ENCODE measurements around the gene CLIC5. TPM values are rescaled to one million over a fixed set of nuclear protein-coding genes. Genes with fewer than 3 reads are reported as not detected.

Gene CLIC5
- total RNA-seq, 4 donors from 2014 or later, result under 0.01 to 5.1 (median 1.5) TPM

- Histone ChIP-seq H3K36me3 (no peaks in the 10 kb centered on the region), H3K4me1 (no peaks in the 10 kb centered on the region), H3K27me3 (no peaks in the 10 kb centered on the region), H3K27ac (no peak overlapping the region), H3K4me3 (no peak overlapping the region), H3K9me3 (no peaks in the 10 kb centered on the region)
- intact Hi-C loops (cut with DNase I; ENCODE audit: low total_unique reads), result no loop called here
- TF ChIP-seq POLR2A (IDR thresholded peaks at IDR 0.05) (no peak), CTCF (IDR thresholded peaks at IDR 0.05) (no peak)
- no peak for DNase-seq
These were observed 151.0 kb downstream of the CLIC5 start for GRCh38 chr6:45864651-45865050.

- Histone ChIP-seq H3K36me3 (no peaks in the 10 kb centered on the region), H3K9me3 (no peaks in the 10 kb centered on the region), H3K4me1 (no peaks in the 10 kb centered on the region), H3K27ac (no peak overlapping the region), H3K27me3 (no peaks in the 10 kb centered on the region), H3K4me3 (no peak overlapping the region)
- no peak for DNase-seq
- no peak for TF ChIP-seq CTCF (IDR thresholded peaks at IDR 0.05)
- TF ChIP-seq POLR2A (IDR thresholded peaks at IDR 0.05), result no peak
- intact Hi-C loops (cut with DNase I; ENCODE audit: low total_unique reads), result no loop called here
These were observed 157.0 kb downstream of the CLIC5 start for GRCh38 chr6:45858691-45859090.

GRCh38 chr6:45857827-45858226 lies 157.8 kb downstream of the CLIC5 start:
- Histone ChIP-seq H3K4me3 (no peak overlapping the region), H3K27me3 (no peaks in the 10 kb centered on the region), H3K27ac (no peak overlapping the region), H3K4me1 (no peaks in the 10 kb centered on the region), H3K9me3 (no peaks in the 10 kb centered on the region), H3K36me3 (no peaks in the 10 kb centered on the region)
- DNase-seq, result no peak
- TF ChIP-seq CTCF (IDR thresholded peaks at IDR 0.05) (no peak), POLR2A (IDR thresholded peaks at IDR 0.05) (no peak)
- intact Hi-C loops (cut with DNase I; ENCODE audit: low total_unique reads), result no loop called here

GRCh38 chr6:45855642-45856394 lies 159.8 kb downstream of the CLIC5 start:
- no peak overlapping the region for H3K4me3 ChIP-seq
- intact Hi-C loops (cut with DNase I; ENCODE audit: low total_unique reads), result no loop called here
- H3K27me3 ChIP-seq, result no peaks in the 10 kb centered on the region
- DNase-seq, result no peak
- H3K36me3 ChIP-seq, result no peaks in the 10 kb centered on the region
- H3K9me3 ChIP-seq, result no peaks in the 10 kb centered on the region
- no peak for TF ChIP-seq POLR2A (IDR thresholded peaks at IDR 0.05)
- TF ChIP-seq CTCF (IDR thresholded peaks at IDR 0.05), result no peak
- H3K4me1 ChIP-seq, result no peaks in the 10 kb centered on the region
- peak overlapping the region in 1 of 2 donors; percentile 37 for H3K27ac ChIP-seq

- no peaks in the 10 kb centered on the region for H3K9me3 ChIP-seq
- H3K36me3 ChIP-seq, result no peaks in the 10 kb centered on the region
- DNase-seq, result no peak
- no peak overlapping the region for H3K4me3 ChIP-seq
- no peak for TF ChIP-seq POLR2A (IDR thresholded peaks at IDR 0.05)
- TF ChIP-seq CTCF (IDR thresholded peaks at IDR 0.05), result no peak
- H3K27me3 ChIP-seq, result no peaks in the 10 kb centered on the region
- peak overlapping the region in 1 of 2 donors; percentile 13 for H3K27ac ChIP-seq
- intact Hi-C loops (cut with DNase I; ENCODE audit: low total_unique reads), result no loop called here
- no peaks in the 10 kb centered on the region for H3K4me1 ChIP-seq
These were observed 161.4 kb downstream of the CLIC5 start for GRCh38 chr6:45854149-45854742.
